SU-DHL-6 (cell line): Measurements from ENCODE around the gene AGTRAP.

Source experiments
- H2AFZ ChIP-seq: fragments of 200-600 bp; sonication (generic); 2 replicates; pipeline ENCODE4 v1.6.1; 2014; ENCODE audit warnings: low read depth, mild to moderate bottlenecking, moderate library complexity, mixed read lengths, antibody characterized with exemption, low read length; ENCODE audit not compliant: severe bottlenecking
- H3F3A ChIP-seq: fragments of 200-600 bp; shearing (Covaris generic); 2 replicates; pipeline ENCODE4 v1.6.0; 2016; ENCODE audit warnings: antibody characterized with exemption, mild to moderate bottlenecking; ENCODE audit not compliant: insufficient read depth
- H3K27ac ChIP-seq: fragments of 200-600 bp; sonication (generic); 2 replicates; pipeline ENCODE4 v1.5.1; 2016; ENCODE audit warnings: low read depth, mild to moderate bottlenecking, low read length, moderate library complexity, mixed read lengths
- H3K27me3 ChIP-seq: fragments of 200-600 bp; sonication (generic), shearing (Covaris generic); 2 replicates; pipeline ENCODE4 v1.6.0; 2014; ENCODE audit warnings: mild to moderate bottlenecking, low read length
- H3K36me3 ChIP-seq: fragments of 200-600 bp; sonication (generic); 2 replicates; pipeline ENCODE4 v1.6.1; 2014; ENCODE audit warnings: mild to moderate bottlenecking, low read length, mixed read lengths
- H3K4me2 ChIP-seq: fragments of 300-600, 200-600 bp; shearing (Covaris generic), sonication (generic); 2 replicates; pipeline ENCODE4 v1.6.0; 2014; ENCODE audit warnings: low read length, low read depth, mild to moderate bottlenecking; ENCODE audit not compliant: poor library complexity, severe bottlenecking
- H3K4me3 ChIP-seq: fragments of 200-600 bp; sonication (generic); 2 replicates; pipeline ENCODE4 v1.5.1; 2014; ENCODE audit warnings: antibody characterized with exemption, low read length, mild to moderate bottlenecking, mixed read lengths; ENCODE audit not compliant: insufficient read depth, poor library complexity, severe bottlenecking
- H3K79me2 ChIP-seq: fragments of 200-600 bp; sonication (generic); 2 replicates; pipeline ENCODE4 v1.6.1; 2014; ENCODE audit warnings: mild to moderate bottlenecking, low read length, moderate library complexity; ENCODE audit not compliant: insufficient read depth
- H3K9ac ChIP-seq: fragments of 200-600 bp; sonication (generic); 2 replicates; pipeline ENCODE4 v1.7.0; 2014; ENCODE audit warnings: mild to moderate bottlenecking, low read length
- H3K9me2 ChIP-seq: fragments of 200-600 bp; sonication (generic); replicated peaks from 2 replicates; pipeline ENCODE4 v1.6.1; 2014; ENCODE audit warnings: low read length; ENCODE audit not compliant: insufficient read depth
- H3K9me3 ChIP-seq: fragments of 200-600 bp; sonication (generic); 2 replicates; pipeline ENCODE4 v1.6.1; 2014; ENCODE audit warnings: low read length, mixed read lengths; ENCODE audit not compliant: insufficient read depth
- H4K20me1 ChIP-seq: fragments of 200-600 bp; sonication (generic); 2 replicates; pipeline ENCODE4 v1.6.1; 2014; ENCODE audit warnings: low read depth, mild to moderate bottlenecking, antibody characterized with exemption, low read length, moderate library complexity, mixed read lengths
- CTCF ChIP-seq: fragments of 200-600 bp; sonication (generic); IDR thresholded peaks from one replicate; pipeline ENCODE4 v1.5.1; 2017; ENCODE audit warnings: antibody characterized with exemption, mild to moderate bottlenecking, low read length, moderate library complexity; ENCODE audit not compliant: insufficient read depth, poor library complexity, severe bottlenecking
- EZH2phosphoT487 ChIP-seq: fragments of 200-600 bp; sonication (generic), shearing (Covaris generic); conservative IDR thresholded peaks from 2 replicates; pipeline ENCODE4 v1.6.1; 2018; ENCODE audit warnings: mild to moderate bottlenecking, antibody characterized with exemption, low read length, moderate library complexity, mixed read lengths

The AGTRAP gene

GRCh38 chr1:11790880-11791715, 55.2 kb downstream of the AGTRAP start:
- Histone ChIP-seq H3K27ac (no peak overlapping the region), H3K9me2 (no peaks in the 10 kb centered on the region), H3K9ac (no peak overlapping the region), H3K27me3 (no peaks in the 10 kb centered on the region), H3F3A (no peaks in the 10 kb centered on the region), H3K4me2 (no peak overlapping the region), H3K36me3 (peaks cover 3% of the 10 kb centered on the region; the same call in 1 of the 2 replicates), H3K9me3 (no peaks in the 10 kb centered on the region), H2AFZ (no peak overlapping the region), H3K79me2 (no peaks in the 10 kb centered on the region), H3K4me3 (no peak overlapping the region), H4K20me1 (no peaks in the 10 kb centered on the region)
- TF ChIP-seq CTCF: no peak
- no peak for TF ChIP-seq EZH2phosphoT487

GRCh38 chr1:11792106-11792505, 56.2 kb downstream of the AGTRAP start:
- no peak overlapping the region for H3K9ac ChIP-seq
- peaks cover 3% of the 10 kb centered on the region; the same call in 1 of the 2 replicates for H3K36me3 ChIP-seq
- H3K27ac ChIP-seq: no peak overlapping the region

GRCh38 chr1:11793819-11794218, 57.9 kb downstream of the AGTRAP start:
- no peaks in the 10 kb centered on the region for H4K20me1 ChIP-seq
- no peaks in the 10 kb centered on the region for H3K9me2 ChIP-seq
- no peaks in the 10 kb centered on the region for H3F3A ChIP-seq
- no peaks in the 10 kb centered on the region for H3K27me3 ChIP-seq
- H3K79me2 ChIP-seq: no peaks in the 10 kb centered on the region
- no peaks in the 10 kb centered on the region for H3K9me3 ChIP-seq
- H3K36me3 ChIP-seq: peaks cover 3% of the 10 kb centered on the region; the same call in 1 of the 2 replicates
- H3K27ac ChIP-seq: no peak overlapping the region
- TF ChIP-seq EZH2phosphoT487 (no peak), CTCF (no peak)
- H2AFZ ChIP-seq: no peak overlapping the region
- no peak overlapping the region for H3K9ac ChIP-seq
- no peak overlapping the region for H3K4me3 ChIP-seq
- H3K4me2 ChIP-seq: no peak overlapping the region

More at GRCh38 chr1:11792106-11792505, 56.2 kb downstream of the AGTRAP start:
- Histone ChIP-seq H3F3A (no peaks in the 10 kb centered on the region), H3K4me2 (no peak overlapping the region), H3K4me3 (no peak overlapping the region), H3K79me2 (no peaks in the 10 kb centered on the region), H3K9me3 (no peaks in the 10 kb centered on the region), H3K27me3 (no peaks in the 10 kb centered on the region), H3K9me2 (no peaks in the 10 kb centered on the region), H4K20me1 (no peaks in the 10 kb centered on the region), H2AFZ (no peak overlapping the region)
- TF ChIP-seq EZH2phosphoT487 (no peak), CTCF (no peak)
